ENCODE data around the gene HERC2. TPM values are rescaled to one million over a fixed set of nuclear protein-coding genes. Genes with fewer than 3 reads are reported as not detected.

Gene HERC2
- total and polyA plus RNA-seq, 2 of the 13 experiments (the other 11 are each of a cell fraction or from before 2014, with no cell fraction given), result 17.6 to 24.8 TPM

GRCh38 chr15:28085489-28086174 lies 236.3 kb downstream of the HERC2 start:
- peaks cover 14% of the 10 kb centered on the region for H3K4me1 ChIP-seq (ENCODE audit: insufficient read depth, low read length)
- POLR2A ChIA-PET, result no interaction called here
- 0 out of 2 replicates have a peak, but pooled peaks cover 5% of the 10 kb centered on the region for H3K9me3 ChIP-seq (ENCODE audit: low read length)
- no TSS peak for BruUV-seq (replicated peaks)
- FAIRE-seq (no peak), ATAC-seq (peak; percentile 30), DNase-seq (ENCODE audit: low spot score) (no peak)
- CTCF ChIA-PET (ENCODE audit: low intra/inter-chr PET ratio, low total read pairs), result interaction anchor here (2.2 kb wide), 1 partner anchor 38 kb away, joined by 14 read pairs; no protein-coding TSS in a partner anchor
- no peak overlapping the region for H3K27ac ChIP-seq (ENCODE audit: extremely low read length, insufficient read depth, low read length)
- intact Hi-C loops (cut with micrococcal nuclease; ENCODE audit: unreplicated experiment) (loop anchor here (1.0 kb wide), 2 partner anchors 13 to 38 kb away; no protein-coding TSS in a partner anchor), in situ Hi-C loops (cut with HindIII; ENCODE audit: extremely low pct_ligation_motif_present, low pct_unique_long_range_greater_than_20kb) (no loop called here)
- no peaks in the 10 kb centered on the region for H4K20me1 ChIP-seq (ENCODE audit: insufficient read depth, low read length)
- no peaks in the 10 kb centered on the region for H3K79me2 ChIP-seq (ENCODE audit: insufficient read depth, low read length)
- TF ChIP-seq TARDBP (CRISPR knock-in tag; IDR thresholded peaks at IDR 0.05) (no peak), ZNF580 (CRISPR knock-in tag; IDR thresholded peaks at IDR 0.05; ENCODE audit: borderline replicate concordance, low read depth) (no peak), TERF1 (CRISPR knock-in tag; IDR thresholded peaks at IDR 0.05) (no peak), YEATS2 (CRISPR knock-in tag; IDR thresholded peaks at IDR 0.05; ENCODE audit: borderline replicate concordance) (no peak), IKZF1 (IDR thresholded peaks at IDR 0.05) (no peak), CEBPG (CRISPR knock-in tag; IDR thresholded peaks at IDR 0.05) (no peak), ZFP90 (CRISPR knock-in tag; IDR thresholded peaks at IDR 0.05; ENCODE audit: borderline replicate concordance) (no peak), TFDP1 (CRISPR knock-in tag; IDR thresholded peaks at IDR 0.05; ENCODE audit: borderline replicate concordance) (no peak), ZSCAN20 (CRISPR knock-in tag; IDR thresholded peaks at IDR 0.05; ENCODE audit: borderline replicate concordance) (no peak), ZNF550 (CRISPR knock-in tag; IDR thresholded peaks at IDR 0.05; ENCODE audit: borderline replicate concordance) (no peak), ZNF768 (CRISPR knock-in tag; IDR thresholded peaks at IDR 0.05) (no peak), PBX2 (CRISPR knock-in tag; IDR thresholded peaks at IDR 0.05) (no peak), HMGXB3 (CRISPR knock-in tag; IDR thresholded peaks at IDR 0.05; ENCODE audit: borderline replicate concordance) (no peak), ZNF552 (CRISPR knock-in tag; IDR thresholded peaks at IDR 0.05; ENCODE audit: borderline replicate concordance) (no peak), MLLT10 (CRISPR knock-in tag; IDR thresholded peaks at IDR 0.05) (no peak), JUNB (CRISPR knock-in tag; IDR thresholded peaks at IDR 0.05; ENCODE audit: borderline replicate concordance) (no peak), KLF12 (CRISPR knock-in tag; IDR thresholded peaks at IDR 0.05; ENCODE audit: borderline replicate concordance) (no peak)
- H3K4me3 ChIP-seq (replicated peaks in 1 of 3; ENCODE audit: insufficient read depth in 1 of 3, low read depth in 2 of 3, low read length in 3 of 3), result no peak overlapping the region
- no peaks in the 10 kb centered on the region for H3K27me3 ChIP-seq (ENCODE audit: control insufficient read depth in 1 of 2, insufficient read depth in 2 of 2, low read length in 2 of 2)
- H3K4me2 ChIP-seq (ENCODE audit: low read depth, low read length), result no peak overlapping the region
- no peaks in the 10 kb centered on the region for H3K36me3 ChIP-seq (replicated peaks in 1 of 2; ENCODE audit: control insufficient read depth in 1 of 2, insufficient read depth in 2 of 2, low read length in 2 of 2)
- no peak overlapping the region for H3K9ac ChIP-seq (ENCODE audit: insufficient read depth, low read depth, low read length)
- 67% methylated on average over 3 of the region's 4 CpGs for WGBS (ENCODE audit: low lambda C conversion rate)
- H2AFZ ChIP-seq (ENCODE audit: low read length), result no peak overlapping the region

Measured in HepG2 (cell line).